Gastroesophageal sphincter (tissue), 4 donors: ENCODE measurements around the gene MTG1. TPM values are rescaled to one million over a fixed set of nuclear protein-coding genes. Genes with fewer than 3 reads are reported as not detected.
"Not testable (repeated sequence)": the region's sequence is repeated elsewhere in the genome, so short reads cannot be mapped to it uniquely, and the experiment has no call there.

Experiments used
- ATAC-seq: fragments of 150-250 bp; one replicate; pipeline ENCODE4 v1.9.1; 2016; ENCODE audit warnings: mild to moderate bottlenecking, moderate library complexity
- H3K27ac ChIP-seq, 4 donors: fragments of 200-600 bp; sonication (generic) in 3 of 4; 1 replicate in 3 of 4; 2 replicates in 1 of 4; pipeline ENCODE4 v1.5.1; 2016 to 2019
- H3K27me3 ChIP-seq: fragments of 200-600 bp; sonication (generic); one replicate; pipeline ENCODE4 v1.5.1; 2019
- H3K36me3 ChIP-seq, 2 donors: fragments of 200-600 bp; sonication (generic); one replicate each; pipeline ENCODE4 v1.5.1; 2019; ENCODE audit warnings: control low read depth in 1 of 2
- H3K4me1 ChIP-seq, 3 donors: fragments of 200-600 bp; sonication (generic); 1 replicate in 2 of 3; 2 replicates in 1 of 3; pipeline ENCODE4 v1.5.1; 2016 to 2019; ENCODE audit warnings: control low read depth in 2 of 3
- H3K4me3 ChIP-seq, 2 donors: fragments of 200-600 bp; sonication (generic); one replicate each; pipeline ENCODE4 v1.5.1; 2019; ENCODE audit warnings: mild to moderate bottlenecking in 1 of 2, moderate library complexity in 1 of 2
- H3K9me3 ChIP-seq, 3 donors: fragments of 200-600 bp; sonication (generic); one replicate each; pipeline ENCODE4 v1.5.1; 2017 to 2019; ENCODE audit warnings: control low read depth in 2 of 3
- EP300 ChIP-seq: sonication (generic); formaldehyde crosslinking; IDR thresholded peaks from one replicate; pipeline ENCODE4 v1.6.1; 2017; ENCODE audit warnings: antibody characterized with exemption, mild to moderate bottlenecking
- POLR2A ChIP-seq, 2 donors: fragments of 450-650 bp; IDR thresholded peaks; one replicate each; pipeline ENCODE4 v1.6.1; 2017; ENCODE audit warnings: antibody characterized with exemption in 2 of 2, mild to moderate bottlenecking in 2 of 2, moderate library complexity in 1 of 2
- POLR2AphosphoS5 ChIP-seq: sonication (generic); formaldehyde crosslinking; IDR thresholded peaks from one replicate; pipeline ENCODE4 v1.6.1; 2017; ENCODE audit warnings: antibody characterized with exemption
- WGBS, 2 donors: methylation state at CpG; one replicate each; pipeline ENCODE4 v1.1.5; 2018; ENCODE audit warnings: low coverage in 1 of 2; 5-methylcytosine and 5-hydroxymethylcytosine counted together
- total RNA-seq, 4 donors: library from RNA; depleted of rRNA; stranded (reverse); fragments of >200 nt; gene quantifications; one replicate each; pipeline ENCODE4 v1.1.0, GENCODE V29; 2016
- TF ChIP-seq, protein P1 (sequence below), 4 experiments: fragments of 200-600 bp in 2 of 4; fragments of 450-650 bp in 2 of 4; sonication (generic) in 1 of 4; IDR thresholded peaks; one replicate each; pipeline ENCODE4 v1.5.1; 2017 to 2019; ENCODE audit warnings: antibody characterized with exemption in 4 of 4, mild to moderate bottlenecking in 2 of 4, moderate library complexity in 2 of 4

The MTG1 gene
- total RNA-seq, 4 donors from 2014 or later: 13.2 to 25.9 (median 18.4) TPM

DNA sequence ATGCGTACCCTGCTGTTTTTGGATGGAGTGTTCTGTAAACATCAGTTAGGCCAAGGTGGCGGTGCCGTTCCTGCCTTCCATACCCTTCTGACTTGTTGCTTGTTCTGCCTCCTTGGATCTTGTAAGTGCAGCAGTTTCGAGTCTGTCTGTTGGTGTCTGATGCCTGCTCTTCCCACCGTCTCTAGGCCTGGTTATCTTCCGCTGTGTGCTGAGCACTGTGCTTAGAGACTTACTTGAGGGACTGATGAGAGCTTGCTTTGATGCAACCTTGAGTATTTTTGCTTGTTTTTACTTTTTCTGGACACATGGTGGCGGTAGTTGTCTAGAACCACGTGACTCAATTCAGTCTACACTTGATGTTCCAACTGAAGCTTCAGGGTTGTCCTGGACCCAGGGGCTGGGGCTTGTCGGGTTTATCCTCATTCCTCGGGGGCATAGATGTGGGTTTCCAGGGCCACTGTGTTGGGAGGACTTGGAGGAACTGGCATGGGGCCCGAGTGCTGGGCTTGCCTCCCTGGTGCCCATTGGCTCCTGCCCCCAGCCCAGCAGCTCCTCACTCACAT is 44.8 kb downstream of the MTG1 start:
- no peaks in the 10 kb centered on the region for H3K27me3 ChIP-seq
- H3K4me1 ChIP-seq: no peaks in the 10 kb centered on the region
- ATAC-seq: no peak
- no peaks in the 10 kb centered on the region for H3K9me3 ChIP-seq
- peaks cover 0 to 27% of the 10 kb centered on the region in 2 donors for H3K36me3 ChIP-seq
- WGBS, 2 donors: 78 to 94% methylated on average over 6 to 8 of the region's 11 CpGs
- TF ChIP-seq POLR2AphosphoS5 (no peak), POLR2A (IDR thresholded peaks at IDR 0.05) (no peak), EP300 (no peak)
- TF ChIP-seq, protein P1, sequence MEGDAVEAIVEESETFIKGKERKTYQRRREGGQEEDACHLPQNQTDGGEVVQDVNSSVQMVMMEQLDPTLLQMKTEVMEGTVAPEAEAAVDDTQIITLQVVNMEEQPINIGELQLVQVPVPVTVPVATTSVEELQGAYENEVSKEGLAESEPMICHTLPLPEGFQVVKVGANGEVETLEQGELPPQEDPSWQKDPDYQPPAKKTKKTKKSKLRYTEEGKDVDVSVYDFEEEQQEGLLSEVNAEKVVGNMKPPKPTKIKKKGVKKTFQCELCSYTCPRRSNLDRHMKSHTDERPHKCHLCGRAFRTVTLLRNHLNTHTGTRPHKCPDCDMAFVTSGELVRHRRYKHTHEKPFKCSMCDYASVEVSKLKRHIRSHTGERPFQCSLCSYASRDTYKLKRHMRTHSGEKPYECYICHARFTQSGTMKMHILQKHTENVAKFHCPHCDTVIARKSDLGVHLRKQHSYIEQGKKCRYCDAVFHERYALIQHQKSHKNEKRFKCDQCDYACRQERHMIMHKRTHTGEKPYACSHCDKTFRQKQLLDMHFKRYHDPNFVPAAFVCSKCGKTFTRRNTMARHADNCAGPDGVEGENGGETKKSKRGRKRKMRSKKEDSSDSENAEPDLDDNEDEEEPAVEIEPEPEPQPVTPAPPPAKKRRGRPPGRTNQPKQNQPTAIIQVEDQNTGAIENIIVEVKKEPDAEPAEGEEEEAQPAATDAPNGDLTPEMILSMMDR (IDR thresholded peaks at IDR 0.05): no peak
- no peak overlapping the region for H3K4me3 ChIP-seq
- H3K27ac ChIP-seq: no peak overlapping the region

DNA sequence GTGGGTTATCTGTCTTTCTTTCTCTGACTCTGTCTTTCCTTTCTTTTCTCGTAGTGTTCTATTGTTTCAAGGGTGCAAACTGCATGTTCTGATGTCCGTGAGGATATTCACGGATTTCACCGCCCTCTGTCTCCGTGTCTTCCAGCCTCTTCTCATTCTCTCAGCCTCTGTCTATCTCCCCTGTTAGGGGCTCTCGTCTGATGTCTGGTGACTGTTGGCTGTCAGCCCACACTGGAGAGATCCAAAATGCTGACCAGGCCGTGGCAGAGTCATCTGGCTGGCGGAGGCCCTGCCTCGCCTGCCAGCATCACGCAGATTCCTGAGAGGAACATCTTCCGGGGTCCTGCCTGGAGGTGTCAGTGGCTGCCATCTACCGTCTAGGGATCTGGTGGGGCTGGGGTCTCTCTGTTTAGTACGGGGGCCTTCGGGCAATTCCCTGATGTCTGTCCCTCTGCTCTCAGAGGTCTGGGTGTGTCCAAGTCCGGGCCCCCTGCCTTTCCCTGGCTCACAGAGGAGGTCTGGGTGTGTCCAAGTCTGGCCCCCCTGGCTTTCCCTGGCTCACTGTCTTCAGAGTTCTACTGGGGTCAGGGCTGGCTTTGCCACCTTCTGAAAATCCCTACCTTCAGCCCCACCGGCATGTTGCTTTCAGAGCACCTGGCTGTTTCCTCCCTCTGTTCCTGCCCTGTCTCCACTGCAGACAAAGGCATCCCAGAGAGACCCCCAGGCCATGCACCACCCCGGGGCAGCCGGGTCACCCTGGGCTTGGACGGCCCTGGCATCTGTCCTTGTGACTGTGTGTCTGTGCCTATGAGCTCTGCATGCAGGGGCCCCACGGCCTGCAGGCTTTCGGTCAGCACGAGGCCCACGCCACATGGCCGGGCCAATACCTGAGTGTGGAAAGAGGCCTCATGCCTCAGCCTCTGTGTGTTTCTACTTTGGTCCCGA is 45.8 kb downstream of the MTG1 start:
- no peak for ATAC-seq
- Histone ChIP-seq H3K27ac (no peak overlapping the region), H3K9me3 (no peaks in the 10 kb centered on the region), H3K4me3 (no peak overlapping the region), H3K4me1 (no peaks in the 10 kb centered on the region), H3K27me3 (no peaks in the 10 kb centered on the region), H3K36me3 (peaks cover 0 to 27% of the 10 kb centered on the region in 2 donors)
- TF ChIP-seq EP300 (no peak), POLR2A (IDR thresholded peaks at IDR 0.05) (no peak), POLR2AphosphoS5 (no peak)
- TF ChIP-seq, protein P1 (IDR thresholded peaks at IDR 0.05): no peak
- 75 to 80% methylated on average over 1 to 5 of the region's 25 CpGs for WGBS, 2 donors

DNA sequence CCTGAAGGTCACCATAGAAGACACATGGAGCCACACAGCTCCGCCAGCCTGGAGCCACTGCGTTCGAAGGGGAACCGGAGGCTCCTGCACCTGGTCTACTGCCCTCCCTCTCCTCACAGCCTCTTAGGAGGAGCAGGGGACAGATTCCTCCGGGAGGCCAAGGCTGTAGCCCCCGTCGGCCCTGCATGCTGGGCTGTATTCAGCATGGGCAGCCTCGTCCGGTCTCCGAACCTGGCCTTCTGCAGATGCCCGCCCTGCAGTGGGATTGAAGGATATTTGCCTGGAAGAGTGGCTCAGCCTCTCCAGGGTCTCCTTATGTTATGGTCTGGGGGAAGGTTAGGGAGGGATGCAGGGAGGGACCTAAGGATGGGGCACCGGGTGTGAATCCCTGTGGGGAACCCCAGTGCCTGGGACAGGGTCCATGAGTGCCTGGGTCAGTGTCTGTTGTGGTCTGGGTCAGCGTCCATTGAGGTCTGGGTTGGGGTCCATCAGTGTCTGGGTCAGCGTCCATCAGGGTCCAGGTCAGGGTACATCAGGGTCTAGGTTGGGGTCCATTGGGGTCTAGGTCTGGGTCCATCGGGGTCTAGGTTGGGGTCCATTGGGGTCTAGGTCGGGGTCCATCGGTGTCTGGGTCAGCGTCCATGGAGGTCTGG is 46.8 kb downstream of the MTG1 start:
- H3K27ac ChIP-seq: no peak overlapping the region
- TF ChIP-seq, protein P1 (IDR thresholded peaks at IDR 0.05): no peak
- no peak for TF ChIP-seq POLR2AphosphoS5
- no peak for TF ChIP-seq EP300
- TF ChIP-seq POLR2A (IDR thresholded peaks at IDR 0.05): no peak
- WGBS, 2 donors: no CpG with 5 or more reads among the region's 18 CpGs
- no peaks in the 10 kb centered on the region for H3K27me3 ChIP-seq
- no peak for ATAC-seq
- no peak overlapping the region for H3K4me3 ChIP-seq
- H3K9me3 ChIP-seq: peaks cover 0 to 6% (median 0%) of the 10 kb centered on the region in 3 donors
- no peaks in the 10 kb centered on the region for H3K4me1 ChIP-seq
- peaks cover 0 to 27% of the 10 kb centered on the region in 2 donors for H3K36me3 ChIP-seq

- not testable (repeated sequence) for ATAC-seq, H3K27ac ChIP-seq, H3K27me3 ChIP-seq, H3K4me1 ChIP-seq, H3K4me3 ChIP-seq
- WGBS, 2 donors: 91% methylated on average over 8 of the region's 21 CpGs; no CpG with 5 or more reads in 1 of the 2 donors
- H3K36me3 ChIP-seq: peaks cover 0 to 27% of the 10 kb centered on the region in 2 donors
- H3K9me3 ChIP-seq: peaks cover 0 to 12% (median 0%) of the 10 kb centered on the region in 3 donors
These were observed 47.4 kb downstream of the MTG1 start for GRCh38 chr10:133441356-133441755.

GRCh38 chr10:133441780-133442179 is 47.8 kb downstream of the MTG1 start:
- ATAC-seq: no peak
- H3K9me3 ChIP-seq: peaks cover 0 to 17% (median 0%) of the 10 kb centered on the region in 3 donors
- no peaks in the 10 kb centered on the region for H3K4me1 ChIP-seq
- no peaks in the 10 kb centered on the region for H3K27me3 ChIP-seq
- no peak overlapping the region for H3K27ac ChIP-seq
- peaks cover 0 to 27% of the 10 kb centered on the region in 2 donors for H3K36me3 ChIP-seq
- no peak for TF ChIP-seq POLR2AphosphoS5
- TF ChIP-seq EP300: no peak
- WGBS, 2 donors: 88% methylated on average over 7 of the region's 12 CpGs; no CpG with 5 or more reads in 1 of the 2 donors
- H3K4me3 ChIP-seq: no peak overlapping the region
